ENCODE measurements around the gene GRK1.

Gene GRK1

DNA sequence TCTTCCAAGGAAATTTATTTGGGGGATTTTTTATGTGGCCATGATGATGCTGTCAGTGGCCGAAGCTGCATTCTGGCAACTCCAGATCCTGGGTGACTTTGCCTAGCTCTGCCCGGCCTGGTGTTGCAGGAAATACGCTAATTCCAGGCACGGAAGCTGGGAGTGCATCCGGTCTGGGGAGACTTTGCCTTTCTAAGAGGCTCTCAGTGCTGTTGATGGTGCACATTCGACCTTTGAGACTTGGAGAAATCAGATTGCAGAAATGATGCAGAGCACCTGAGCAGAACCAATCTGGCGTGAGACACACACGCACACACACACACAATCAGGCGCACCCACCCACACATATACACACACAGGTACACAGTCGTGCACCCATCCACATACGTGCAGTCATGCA is 86.2 kb downstream of the GRK1 start:
- TF ChIP-seq, protein P1, sequence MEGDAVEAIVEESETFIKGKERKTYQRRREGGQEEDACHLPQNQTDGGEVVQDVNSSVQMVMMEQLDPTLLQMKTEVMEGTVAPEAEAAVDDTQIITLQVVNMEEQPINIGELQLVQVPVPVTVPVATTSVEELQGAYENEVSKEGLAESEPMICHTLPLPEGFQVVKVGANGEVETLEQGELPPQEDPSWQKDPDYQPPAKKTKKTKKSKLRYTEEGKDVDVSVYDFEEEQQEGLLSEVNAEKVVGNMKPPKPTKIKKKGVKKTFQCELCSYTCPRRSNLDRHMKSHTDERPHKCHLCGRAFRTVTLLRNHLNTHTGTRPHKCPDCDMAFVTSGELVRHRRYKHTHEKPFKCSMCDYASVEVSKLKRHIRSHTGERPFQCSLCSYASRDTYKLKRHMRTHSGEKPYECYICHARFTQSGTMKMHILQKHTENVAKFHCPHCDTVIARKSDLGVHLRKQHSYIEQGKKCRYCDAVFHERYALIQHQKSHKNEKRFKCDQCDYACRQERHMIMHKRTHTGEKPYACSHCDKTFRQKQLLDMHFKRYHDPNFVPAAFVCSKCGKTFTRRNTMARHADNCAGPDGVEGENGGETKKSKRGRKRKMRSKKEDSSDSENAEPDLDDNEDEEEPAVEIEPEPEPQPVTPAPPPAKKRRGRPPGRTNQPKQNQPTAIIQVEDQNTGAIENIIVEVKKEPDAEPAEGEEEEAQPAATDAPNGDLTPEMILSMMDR (IDR thresholded peaks at IDR 0.05; ENCODE audit: low read depth, low read length, missing control alignments): no peak
- DNase-seq (ENCODE audit: extremely low read depth, low read depth): no peak
- H3K4me3 ChIP-seq (replicated peaks; ENCODE audit: low read depth, low read length): no peak overlapping the region

DNA sequence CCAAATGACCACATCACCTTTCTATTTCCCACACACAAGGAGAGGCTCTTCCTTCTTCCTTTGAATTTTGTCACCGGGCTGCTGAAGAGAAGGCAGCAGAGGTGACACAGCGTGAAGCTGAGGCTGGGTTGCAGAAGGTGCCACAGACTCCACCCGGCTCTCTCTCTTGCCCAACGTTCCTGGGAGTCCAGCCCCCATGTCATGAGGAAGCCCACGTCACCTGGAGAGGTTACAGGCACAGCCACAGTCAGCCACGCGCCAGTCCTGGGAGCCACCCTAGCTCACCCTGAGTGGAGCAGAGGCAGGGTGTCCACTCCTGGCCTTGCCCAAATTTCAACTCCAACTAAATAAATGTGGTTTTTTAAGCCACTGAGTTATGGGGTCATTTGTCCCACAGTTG is 87.2 kb downstream of the GRK1 start:
- H3K4me3 ChIP-seq (replicated peaks; ENCODE audit: low read depth, low read length): no peak overlapping the region
- TF ChIP-seq, protein P1 (IDR thresholded peaks at IDR 0.05; ENCODE audit: low read depth, low read length, missing control alignments): no peak
- no peak for DNase-seq (ENCODE audit: extremely low read depth, low read depth)

DNA sequence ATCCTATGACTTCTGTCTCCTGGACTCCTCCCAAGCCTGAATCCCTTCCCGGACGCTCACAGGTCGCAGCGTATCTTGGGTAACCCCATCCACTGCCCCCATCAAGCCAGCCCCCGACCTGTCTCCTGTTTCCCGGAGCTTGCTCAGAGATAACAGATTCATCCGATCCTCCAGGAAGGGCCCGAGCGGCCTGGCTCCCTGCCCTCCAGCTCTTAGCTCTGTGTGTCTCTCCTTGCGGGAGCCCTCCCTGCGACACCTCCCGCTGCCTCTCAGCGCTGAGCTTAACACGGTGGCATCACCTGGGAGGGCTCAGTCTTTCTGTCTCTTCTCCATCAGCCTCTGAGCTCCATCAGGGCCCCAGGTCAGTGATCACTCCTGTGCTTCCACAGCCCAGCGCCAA is 87.7 kb downstream of the GRK1 start:
- no peak overlapping the region for H3K4me3 ChIP-seq (replicated peaks; ENCODE audit: low read depth, low read length)

DNA sequence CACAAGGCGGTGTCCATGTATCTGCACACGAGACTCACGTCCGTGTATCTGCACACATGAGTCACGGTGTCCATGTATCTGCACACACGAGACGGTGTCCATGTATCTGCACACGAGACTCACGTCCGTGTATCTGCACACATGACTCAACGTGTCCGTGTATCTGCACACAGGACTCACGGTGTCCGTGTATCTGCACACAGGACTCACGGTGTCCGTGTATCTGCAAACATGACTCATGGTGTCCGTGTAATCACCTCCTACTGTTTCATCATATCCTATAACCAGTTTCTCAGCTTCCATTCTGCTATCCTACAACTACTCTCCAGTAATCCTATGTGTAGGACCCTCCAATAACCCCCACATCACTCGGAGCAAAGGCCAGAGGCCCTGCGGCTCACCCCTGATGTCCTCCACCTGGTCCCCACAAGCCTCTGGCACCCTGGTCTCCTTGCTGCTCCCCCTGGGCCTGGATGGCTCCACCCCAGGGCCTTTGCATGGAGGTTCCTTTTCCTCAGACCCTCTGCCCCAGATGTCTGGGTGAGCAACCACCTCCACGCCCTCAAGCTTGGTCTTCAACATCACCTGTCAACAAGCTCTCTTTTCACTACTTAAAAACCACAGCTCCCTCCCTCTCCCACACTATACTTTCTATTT is 89.5 kb downstream of the GRK1 start:
- no peak for DNase-seq (ENCODE audit: extremely low read depth, low read depth)
- TF ChIP-seq, protein P1 (IDR thresholded peaks at IDR 0.05; ENCODE audit: low read depth, low read length, missing control alignments): no peak
- H3K4me3 ChIP-seq (replicated peaks; ENCODE audit: low read depth, low read length): no peak overlapping the region

More for the DNA sequence above, 87.7 kb downstream of the GRK1 start:
- DNase-seq (ENCODE audit: extremely low read depth, low read depth): no peak
- TF ChIP-seq, protein P1 (IDR thresholded peaks at IDR 0.05; ENCODE audit: low read depth, low read length, missing control alignments): no peak

DNA sequence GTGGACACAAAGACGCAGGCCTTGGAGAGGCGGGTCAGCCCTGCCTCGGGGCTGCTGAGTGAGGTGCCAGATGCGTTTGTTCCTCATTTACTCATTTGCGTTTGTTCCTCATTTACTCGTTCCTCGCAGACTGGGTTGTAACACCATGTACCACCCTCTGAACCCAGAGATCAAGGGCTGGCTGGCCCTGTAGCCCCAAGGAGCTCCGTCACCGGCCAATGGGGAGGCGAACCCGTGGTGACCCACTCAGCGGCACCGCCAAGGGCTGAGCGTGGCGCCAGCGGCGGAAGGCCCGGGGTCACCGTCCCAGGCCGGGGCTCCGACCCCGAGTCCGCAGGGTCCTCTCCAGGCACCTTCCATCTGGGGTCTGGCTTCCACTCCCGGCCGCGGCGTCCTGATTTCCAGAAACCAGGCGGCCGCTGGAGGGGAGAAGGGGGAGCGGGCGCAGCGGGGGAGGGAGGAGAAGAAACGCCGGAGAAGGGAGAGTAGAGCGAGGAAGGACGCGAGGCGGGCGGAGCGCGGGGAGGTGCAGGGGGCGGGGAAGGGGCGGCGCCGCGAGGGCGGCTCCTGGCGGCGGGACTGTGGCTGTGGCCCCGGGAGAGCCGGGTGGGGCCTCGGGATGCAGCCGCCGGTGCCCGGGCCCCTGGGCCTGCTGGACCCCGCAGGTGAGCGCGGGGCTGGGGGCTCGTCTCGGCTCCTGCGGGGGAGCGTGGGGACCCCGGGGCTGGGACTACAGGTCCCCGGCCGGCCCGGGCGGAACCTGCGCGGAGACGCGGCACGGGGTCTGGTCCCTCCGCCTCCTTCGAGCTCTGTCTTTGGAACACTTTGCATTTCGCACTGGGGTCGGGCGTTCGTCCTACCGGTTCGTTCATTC is 91.9 kb downstream of the GRK1 start, which contains the start of gene TMEM255B:
TMEM255B (plus strand) TSS at position 576 of the 874 bp plus-strand sequence; CDS start at position 620, 44 bp downstream.
- peak within 1 kb of the TSS; percentile 50 for H3K4me3 ChIP-seq (replicated peaks; ENCODE audit: low read depth, low read length)
- DNase-seq (ENCODE audit: extremely low read depth, low read depth): no peak
- TF ChIP-seq, protein P1 (IDR thresholded peaks at IDR 0.05; ENCODE audit: low read depth, low read length, missing control alignments): no peak

DNA sequence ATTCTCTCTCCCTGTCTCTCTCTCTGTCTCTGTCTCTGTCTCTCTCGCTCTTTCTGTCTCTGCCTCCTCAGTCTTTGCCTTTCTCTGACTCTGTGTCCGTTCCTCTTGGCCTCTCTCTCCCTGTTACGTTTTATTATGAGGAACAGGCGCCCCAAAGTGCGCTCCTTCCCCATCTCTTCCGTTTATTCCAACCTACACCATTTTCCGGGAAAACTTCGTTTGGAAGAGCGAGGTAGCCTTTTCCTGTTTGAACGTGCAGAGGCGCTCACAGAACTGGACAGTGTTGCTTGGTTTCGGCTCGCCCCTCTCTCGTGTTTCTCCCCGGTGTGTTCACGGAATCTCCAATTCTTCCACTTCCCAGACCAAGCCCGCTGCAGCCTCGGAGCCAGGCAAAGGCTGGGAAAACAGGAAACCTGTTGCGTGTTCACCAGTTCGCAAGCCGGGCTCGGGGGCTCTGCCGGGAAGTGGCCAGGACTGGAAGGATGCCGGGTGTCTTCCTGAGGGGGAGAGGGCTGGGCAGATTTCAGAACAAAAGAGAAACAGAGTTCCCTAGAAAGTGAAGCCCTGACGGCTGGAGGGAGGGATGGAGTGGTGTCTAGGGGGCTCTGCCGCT is 92.6 kb downstream of the GRK1 start:
- no peak for DNase-seq (ENCODE audit: extremely low read depth, low read depth)
- TF ChIP-seq, protein P1 (IDR thresholded peaks at IDR 0.05; ENCODE audit: low read depth, low read length, missing control alignments): no peak
- peak overlapping the region; percentile 50 for H3K4me3 ChIP-seq (replicated peaks; ENCODE audit: low read depth, low read length)
